ENCODE data around the gene ENDOU. TPM values are rescaled to one million over a fixed set of nuclear protein-coding genes. Genes with fewer than 3 reads are reported as not detected.

Gene ENDOU
- polyA plus RNA-seq, 1 of the 3 experiments (the other 2 are of a cell fraction), result not detected

GRCh38 chr12:47750916-47751470 lies 25.7 kb upstream of the ENDOU start:
- Histone ChIP-seq H3K4me3 (ENCODE audit: low read depth in 2 of 2, low read length in 1 of 2) (no peak overlapping the region), H3K79me2 (ENCODE audit: insufficient read depth) (no peaks in the 10 kb centered on the region), H3K4me1 (ENCODE audit: control insufficient read depth in 1 of 2, insufficient read depth in 2 of 2, low read depth in 1 of 2, low read length in 1 of 2) (peaks cover 12 to 46% of the 10 kb centered on the region in 2 experiments; a peak in 3 of 4 replicates), H3K27me3 (ENCODE audit: insufficient read depth) (no peaks in the 10 kb centered on the region), H3K36me3 (replicated peaks in 1 of 2; ENCODE audit: control insufficient read depth in 1 of 2, insufficient read depth in 2 of 2, low read length in 1 of 2) (no peaks in the 10 kb centered on the region), H3K9me2 (no peaks in the 10 kb centered on the region), H3F3A (replicated peaks; ENCODE audit: insufficient read depth) (no peaks in the 10 kb centered on the region), H3K9ac (no peak overlapping the region), H3K9me3 (no peaks in the 10 kb centered on the region), H2AFZ (ENCODE audit: low read depth) (no peak overlapping the region), H3K27ac (ENCODE audit: low read depth in 2 of 2, low read length in 1 of 2) (no peak overlapping the region), H3K4me2 (no peak overlapping the region), H4K20me1 (ENCODE audit: insufficient read depth) (no peaks in the 10 kb centered on the region)
- CTCF ChIA-PET, result interaction anchor here (1.0 to 18.0 kb wide), 4 partner anchors 10 to 36 kb away, joined by 5 to 435 read pairs (median 165); partner anchors contain the start of gene SLC48A1
- 88% methylated on average over 8 of the region's 19 CpGs for WGBS (ENCODE audit: low lambda C conversion rate)
- TF ChIP-seq USF1 (IDR thresholded peaks at IDR 0.05; ENCODE audit: borderline replicate concordance, low read depth), result no peak
- no peak for TF ChIP-seq TEAD4 (IDR thresholded peaks at IDR 0.05; ENCODE audit: borderline replicate concordance, insufficient read depth)
- TF ChIP-seq RXRA (IDR thresholded peaks at IDR 0.05; ENCODE audit: borderline replicate concordance, low read depth), result no peak
- no peak for TF ChIP-seq NRF1 (IDR thresholded peaks at IDR 0.05; ENCODE audit: low read depth, low read length)
- no peak for TF ChIP-seq POLR2AphosphoS5 (IDR thresholded peaks at IDR 0.05; ENCODE audit: low read depth, low read length)
- no peak for TF ChIP-seq TAF1 (IDR thresholded peaks at IDR 0.05; ENCODE audit: borderline replicate concordance, low read depth, low read length)
- TF ChIP-seq FOSL2 (IDR thresholded peaks at IDR 0.05; ENCODE audit: borderline replicate concordance, low read depth), result no peak
- TF ChIP-seq CHD2 (IDR thresholded peaks at IDR 0.05; ENCODE audit: low read length, partially characterized antibody), result no peak
- TF ChIP-seq NFIC (IDR thresholded peaks at IDR 0.05; ENCODE audit: borderline replicate concordance), result no peak
- TF ChIP-seq, protein P1, sequence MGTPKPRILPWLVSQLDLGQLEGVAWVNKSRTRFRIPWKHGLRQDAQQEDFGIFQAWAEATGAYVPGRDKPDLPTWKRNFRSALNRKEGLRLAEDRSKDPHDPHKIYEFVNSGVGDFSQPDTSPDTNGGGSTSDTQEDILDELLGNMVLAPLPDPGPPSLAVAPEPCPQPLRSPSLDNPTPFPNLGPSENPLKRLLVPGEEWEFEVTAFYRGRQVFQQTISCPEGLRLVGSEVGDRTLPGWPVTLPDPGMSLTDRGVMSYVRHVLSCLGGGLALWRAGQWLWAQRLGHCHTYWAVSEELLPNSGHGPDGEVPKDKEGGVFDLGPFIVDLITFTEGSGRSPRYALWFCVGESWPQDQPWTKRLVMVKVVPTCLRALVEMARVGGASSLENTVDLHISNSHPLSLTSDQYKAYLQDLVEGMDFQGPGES (IDR thresholded peaks at IDR 0.05; ENCODE audit: low read depth, low read length), result no peak
- no peak for TF ChIP-seq EP300 (IDR thresholded peaks at IDR 0.05; ENCODE audit: borderline replicate concordance in 1 of 2, low read depth in 1 of 2, low read length in 1 of 2)
- no peak for TF ChIP-seq RAD21 (IDR thresholded peaks at IDR 0.05; ENCODE audit: low read length)
- no peak for TF ChIP-seq RFX5 (IDR thresholded peaks at IDR 0.05; ENCODE audit: low read length)
- POLR2A ChIA-PET, result no interaction called here
- DNase-seq, result peak; percentile 16

GRCh38 chr12:47750229-47750798 lies 25.0 kb upstream of the ENDOU start:
- Histone ChIP-seq H3K9me2 (no peaks in the 10 kb centered on the region), H3K9me3 (no peaks in the 10 kb centered on the region), H3K9ac (no peak overlapping the region), H2AFZ (ENCODE audit: low read depth) (no peak overlapping the region), H3F3A (replicated peaks; ENCODE audit: insufficient read depth) (no peaks in the 10 kb centered on the region), H3K36me3 (replicated peaks in 1 of 2; ENCODE audit: control insufficient read depth in 1 of 2, insufficient read depth in 2 of 2, low read length in 1 of 2) (no peaks in the 10 kb centered on the region), H3K79me2 (ENCODE audit: insufficient read depth) (no peaks in the 10 kb centered on the region), H3K27me3 (ENCODE audit: insufficient read depth) (no peaks in the 10 kb centered on the region), H4K20me1 (ENCODE audit: insufficient read depth) (no peaks in the 10 kb centered on the region), H3K4me3 (ENCODE audit: low read depth in 2 of 2, low read length in 1 of 2) (no peak overlapping the region), H3K4me2 (no peak overlapping the region), H3K27ac (ENCODE audit: low read depth in 2 of 2, low read length in 1 of 2) (no peak overlapping the region), H3K4me1 (ENCODE audit: control insufficient read depth in 1 of 2, insufficient read depth in 2 of 2, low read depth in 1 of 2, low read length in 1 of 2) (peaks cover 12 to 40% of the 10 kb centered on the region in 2 experiments; a peak in 3 of 4 replicates)
- peak; percentile 28 for DNase-seq
- TF ChIP-seq TCF12 (IDR thresholded peaks at IDR 0.05), result no peak
- no peak for TF ChIP-seq GATA2 (CRISPR knock-in tag; IDR thresholded peaks at IDR 0.05)
- TF ChIP-seq MXI1 (IDR thresholded peaks at IDR 0.05; ENCODE audit: low read depth, low read length), result no peak
- no peak for TF ChIP-seq RXRA (IDR thresholded peaks at IDR 0.05; ENCODE audit: borderline replicate concordance, low read depth)
- no peak for TF ChIP-seq EP300 (IDR thresholded peaks at IDR 0.05; ENCODE audit: borderline replicate concordance in 1 of 2, low read depth in 1 of 2, low read length in 1 of 2)
- no peak for TF ChIP-seq FOXM1 (IDR thresholded peaks at IDR 0.05; ENCODE audit: low read depth)
- no peak for TF ChIP-seq GABPA (IDR thresholded peaks at IDR 0.05; ENCODE audit: low read depth)
- TF ChIP-seq CHD2 (IDR thresholded peaks at IDR 0.05; ENCODE audit: low read length, partially characterized antibody), result no peak
- no peak for TF ChIP-seq USF1 (IDR thresholded peaks at IDR 0.05; ENCODE audit: borderline replicate concordance, low read depth)
- TF ChIP-seq TEAD4 (IDR thresholded peaks at IDR 0.05; ENCODE audit: borderline replicate concordance, insufficient read depth), result no peak
- TF ChIP-seq TAF1 (IDR thresholded peaks at IDR 0.05; ENCODE audit: borderline replicate concordance, low read depth, low read length), result no peak
- TF ChIP-seq CTCF (IDR thresholded peaks at IDR 0.05), result no peak
- WGBS (ENCODE audit: low lambda C conversion rate), result 94% methylated on average over 5 of the region's 10 CpGs
- POLR2A ChIA-PET, result no interaction called here
- CTCF ChIA-PET, result interaction anchor here (2.3 to 18.0 kb wide), 3 partner anchors 10 to 87 kb away, joined by 6 to 435 read pairs (median 313); partner anchors contain the start of gene SLC48A1
